ENCODE measurements around the gene UGGT2.

UGGT2 gene

DNA sequence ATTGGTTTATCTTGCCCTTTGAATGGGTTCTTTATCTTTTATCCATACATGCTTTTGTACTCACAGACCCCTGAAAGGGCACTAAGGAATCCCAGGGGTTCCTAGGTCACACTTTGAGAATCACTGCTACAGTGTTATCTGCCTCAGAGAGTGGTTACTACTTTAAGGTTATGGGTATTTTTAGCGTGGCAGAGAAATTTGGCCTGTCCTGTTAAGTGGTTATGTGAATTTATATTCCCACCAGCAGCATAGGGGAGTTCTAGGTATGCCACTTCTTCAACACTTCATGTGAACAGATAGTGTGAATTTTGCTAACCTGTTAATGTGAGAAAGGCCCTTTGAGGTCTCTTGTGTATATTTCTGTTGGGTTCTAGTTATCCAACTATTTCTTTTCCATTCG, 300.5 kb downstream of the UGGT2 start:
- TF ChIP-seq, protein P1, sequence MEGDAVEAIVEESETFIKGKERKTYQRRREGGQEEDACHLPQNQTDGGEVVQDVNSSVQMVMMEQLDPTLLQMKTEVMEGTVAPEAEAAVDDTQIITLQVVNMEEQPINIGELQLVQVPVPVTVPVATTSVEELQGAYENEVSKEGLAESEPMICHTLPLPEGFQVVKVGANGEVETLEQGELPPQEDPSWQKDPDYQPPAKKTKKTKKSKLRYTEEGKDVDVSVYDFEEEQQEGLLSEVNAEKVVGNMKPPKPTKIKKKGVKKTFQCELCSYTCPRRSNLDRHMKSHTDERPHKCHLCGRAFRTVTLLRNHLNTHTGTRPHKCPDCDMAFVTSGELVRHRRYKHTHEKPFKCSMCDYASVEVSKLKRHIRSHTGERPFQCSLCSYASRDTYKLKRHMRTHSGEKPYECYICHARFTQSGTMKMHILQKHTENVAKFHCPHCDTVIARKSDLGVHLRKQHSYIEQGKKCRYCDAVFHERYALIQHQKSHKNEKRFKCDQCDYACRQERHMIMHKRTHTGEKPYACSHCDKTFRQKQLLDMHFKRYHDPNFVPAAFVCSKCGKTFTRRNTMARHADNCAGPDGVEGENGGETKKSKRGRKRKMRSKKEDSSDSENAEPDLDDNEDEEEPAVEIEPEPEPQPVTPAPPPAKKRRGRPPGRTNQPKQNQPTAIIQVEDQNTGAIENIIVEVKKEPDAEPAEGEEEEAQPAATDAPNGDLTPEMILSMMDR (IDR thresholded peaks at IDR 0.05; ENCODE audit: low read depth, low read length), result no peak
- H3K4me3 ChIP-seq (ENCODE audit: low read depth, low read length), result no peak overlapping the region

All from WI38 (cell line).